22Rv1 (cell line): ENCODE results near the gene KRT71.

Source experiments
- CTCF ChIP-seq: fragments of 450-650 bp; IDR thresholded peaks from 2 replicates; pipeline ENCODE4 v1.5.1; 2017; ENCODE audit warnings: mild to moderate bottlenecking
- ZFX ChIP-seq: fragments of 450-650 bp; IDR thresholded peaks from 2 replicates; pipeline ENCODE4 v1.6.1; 2017; ENCODE audit warnings: antibody characterized with exemption, borderline replicate concordance

- TF ChIP-seq CTCF (no peak), ZFX (no peak)
Observed at GRCh38 chr12:52582486-52582885, 29.5 kb upstream of the KRT71 start.
